ENCODE results near the gene PDE4B. TPM values are rescaled to one million over a fixed set of nuclear protein-coding genes. Genes with fewer than 3 reads are reported as not detected.
A peak's percentile ranks its signal among the peaks of the same experiment; 100 is the strongest.

The PDE4B gene
- total RNA-seq, 2 donors from 2014 or later, result 4.3 to 18.0 TPM

DNA sequence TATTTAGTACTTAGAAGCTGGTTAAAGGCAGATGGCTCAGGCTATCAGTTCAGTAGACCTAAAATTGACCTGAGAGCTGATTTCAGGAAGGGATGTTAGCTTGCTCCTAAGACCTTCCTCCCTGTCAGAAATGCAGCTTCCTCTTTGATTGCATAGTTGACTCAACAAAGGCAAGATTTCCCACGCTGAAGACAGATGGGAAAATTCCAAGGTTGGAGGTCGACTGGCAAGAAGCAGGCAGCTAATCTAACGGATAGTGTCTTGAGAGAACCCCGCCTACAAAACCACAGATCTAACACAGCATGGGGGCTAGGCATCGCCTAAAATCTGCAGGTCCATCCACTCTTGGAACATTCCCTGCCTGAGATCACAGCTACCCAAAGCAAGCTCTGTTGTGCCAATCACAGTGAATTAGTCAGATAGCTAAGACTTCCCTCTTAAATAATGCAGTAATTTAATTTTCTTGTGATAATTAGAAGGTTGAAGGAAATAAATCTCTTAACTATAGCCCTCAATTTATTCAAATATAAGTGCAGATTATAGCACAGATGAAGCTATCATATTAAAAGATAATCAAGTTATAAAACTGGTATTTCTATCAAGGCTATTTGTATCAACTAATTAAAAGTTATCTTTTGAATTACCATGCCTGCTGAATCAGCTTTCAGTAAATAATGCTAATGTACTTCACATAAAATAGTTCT, 383.5 kb downstream of the PDE4B start:
- Histone ChIP-seq H3K4me1 (ENCODE audit: control insufficient read depth, insufficient read depth, low read length) (peaks cover 7% of the 10 kb centered on the region), H3K27ac (ENCODE audit: low read depth, low read length) (peak overlapping the region; percentile 79), H3K9me3 (ENCODE audit: control insufficient read depth, low read length) (no peaks in the 10 kb centered on the region), H3K36me3 (ENCODE audit: control insufficient read depth, insufficient read depth, low read length) (no peaks in the 10 kb centered on the region), H3K4me3 (ENCODE audit: low read length) (no peak overlapping the region), H3K9ac (ENCODE audit: extremely low read depth, low read length, poor library complexity, severe bottlenecking) (no peak overlapping the region), H3K27me3 (ENCODE audit: control insufficient read depth, insufficient read depth, low read length, poor library complexity, severe bottlenecking) (no peaks in the 10 kb centered on the region)
- Mint-ChIP-seq H3K9me3 (no peaks in the 10 kb centered on the region), H3K4me3 (no peak overlapping the region), H3K27me3 (ENCODE audit: insufficient read depth) (no peaks in the 10 kb centered on the region), H3K27ac (no peak overlapping the region), H3K4me1 (peaks cover 3% of the 10 kb centered on the region), H3K36me3 (ENCODE audit: low read depth) (no peaks in the 10 kb centered on the region)
- TF ChIP-seq CTCF (conservative IDR thresholded peaks at IDR 0.05), result no peak
- WGBS, 2 experiments (ENCODE audit: insufficient coverage in 1 of 2, insufficient read length in 1 of 2), result 41 to 57% methylated on average over 3 to 5 of the region's 5 CpGs
- peak; percentile 74 for DNase-seq

DNA sequence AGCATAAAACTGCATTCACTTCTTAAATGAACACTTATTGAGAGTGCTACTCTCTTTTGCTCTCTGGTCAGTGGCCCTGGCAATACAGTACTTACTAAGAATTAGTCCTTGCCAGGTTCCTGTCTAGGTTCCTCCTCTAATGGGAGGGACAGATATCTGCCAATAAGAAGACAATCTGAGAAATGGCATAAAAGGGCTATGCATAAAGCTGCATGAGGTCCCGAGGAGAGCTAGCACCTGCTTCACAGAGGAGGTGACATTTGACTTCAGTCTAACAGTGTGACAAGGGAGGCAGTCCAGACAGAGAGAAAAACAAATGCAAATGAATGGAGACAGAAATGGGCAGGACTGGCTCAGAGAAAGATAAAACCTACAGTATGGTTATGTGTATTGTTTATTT, 384.1 kb downstream of the PDE4B start:
- H3K36me3 Mint-ChIP-seq (ENCODE audit: low read depth), result no peaks in the 10 kb centered on the region
- peaks cover 3% of the 10 kb centered on the region for H3K4me1 Mint-ChIP-seq
- Histone ChIP-seq H3K4me3 (ENCODE audit: low read length) (no peak overlapping the region), H3K9ac (ENCODE audit: extremely low read depth, low read length, poor library complexity, severe bottlenecking) (no peak overlapping the region), H3K4me1 (ENCODE audit: control insufficient read depth, insufficient read depth, low read length) (peaks cover 7% of the 10 kb centered on the region), H3K27me3 (ENCODE audit: control insufficient read depth, insufficient read depth, low read length, poor library complexity, severe bottlenecking) (no peaks in the 10 kb centered on the region), H3K27ac (ENCODE audit: low read depth, low read length) (no peak overlapping the region), H3K36me3 (ENCODE audit: control insufficient read depth, insufficient read depth, low read length) (no peaks in the 10 kb centered on the region), H3K9me3 (ENCODE audit: control insufficient read depth, low read length) (no peaks in the 10 kb centered on the region)
- DNase-seq, result peak; percentile 67
- no peak overlapping the region for H3K27ac Mint-ChIP-seq
- WGBS, 2 experiments (ENCODE audit: insufficient coverage in 1 of 2, insufficient read length in 1 of 2), result 50 to 62% methylated on average over 1 of the region's 1 CpG
- no peaks in the 10 kb centered on the region for H3K27me3 Mint-ChIP-seq (ENCODE audit: insufficient read depth)
- TF ChIP-seq CTCF (conservative IDR thresholded peaks at IDR 0.05), result no peak
- H3K9me3 Mint-ChIP-seq, result no peaks in the 10 kb centered on the region
- H3K4me3 Mint-ChIP-seq, result no peak overlapping the region

DNA sequence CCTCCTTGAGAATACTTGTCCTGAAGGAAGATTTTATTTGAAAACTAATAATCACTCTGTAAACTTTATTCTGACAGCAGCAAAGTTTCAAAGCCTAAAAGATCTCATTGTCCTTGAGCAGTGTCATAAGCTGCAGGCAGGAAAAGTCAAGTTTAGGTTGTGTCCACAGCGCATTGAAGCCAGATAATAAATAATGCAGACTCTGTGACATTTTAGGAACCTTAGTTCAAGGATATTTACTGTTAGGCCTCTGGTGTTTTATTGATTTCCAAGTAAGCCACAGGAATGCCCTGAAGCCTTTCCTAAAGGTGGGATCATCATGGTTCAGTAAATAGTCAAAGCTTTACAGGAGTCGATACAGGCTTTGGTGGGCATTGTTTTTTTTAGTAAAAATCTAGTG, 384.8 kb downstream of the PDE4B start:
- Mint-ChIP-seq H3K4me1 (peaks cover 3% of the 10 kb centered on the region), H3K27me3 (ENCODE audit: insufficient read depth) (no peaks in the 10 kb centered on the region), H3K4me3 (no peak overlapping the region), H3K27ac (no peak overlapping the region), H3K9me3 (no peaks in the 10 kb centered on the region), H3K36me3 (ENCODE audit: low read depth) (no peaks in the 10 kb centered on the region)
- H3K9me3 ChIP-seq (ENCODE audit: control insufficient read depth, low read length), result no peaks in the 10 kb centered on the region
- no peak overlapping the region for H3K4me3 ChIP-seq (ENCODE audit: low read length)
- peak overlapping the region; percentile 45 for H3K27ac ChIP-seq (ENCODE audit: low read depth, low read length)
- H3K27me3 ChIP-seq (ENCODE audit: control insufficient read depth, insufficient read depth, low read length, poor library complexity, severe bottlenecking), result no peaks in the 10 kb centered on the region
- H3K9ac ChIP-seq (ENCODE audit: extremely low read depth, low read length, poor library complexity, severe bottlenecking), result no peak overlapping the region
- no peaks in the 10 kb centered on the region for H3K36me3 ChIP-seq (ENCODE audit: control insufficient read depth, insufficient read depth, low read length)
- 94 to 95% methylated on average over 2 of the region's 2 CpGs for WGBS, 2 experiments (ENCODE audit: insufficient coverage in 1 of 2, insufficient read length in 1 of 2)
- H3K4me1 ChIP-seq (ENCODE audit: control insufficient read depth, insufficient read depth, low read length), result peaks cover 7% of the 10 kb centered on the region
- DNase-seq, result no peak
- no peak for TF ChIP-seq CTCF (conservative IDR thresholded peaks at IDR 0.05)

Measured in endodermal cell (in vitro differentiated cells).